ENCODE results near the gene SYCP2L. TPM values are rescaled to one million over a fixed set of nuclear protein-coding genes. Genes with fewer than 3 reads are reported as not detected.

SYCP2L gene
- total and polyA plus RNA-seq, 9 of the 15 experiments (the other 6 are each of a cell fraction or from before 2014, with no cell fraction given) = 12.4 to 46.9 (median 22.0) TPM

- Histone ChIP-seq H3K79me2 (ENCODE audit: control insufficient read depth, insufficient read depth, low read length) (no peaks in the 10 kb centered on the region), H3K36me3 (ENCODE audit: control insufficient read depth, insufficient read depth, low read length) (no peaks in the 10 kb centered on the region), H3K9ac (ENCODE audit: insufficient read depth in 1 of 2, low read depth in 2 of 2, low read length in 2 of 2) (no peak overlapping the region), H3K4me2 (ENCODE audit: insufficient read depth, low read length) (no peak overlapping the region), H3K9me1 (ENCODE audit: control insufficient read depth, insufficient read depth, low read length) (no peaks in the 10 kb centered on the region), H3K4me3 (no peak overlapping the region), H3K27me3 (ENCODE audit: control insufficient read depth in 2 of 2, insufficient read depth in 2 of 2, low read length in 2 of 2) (no peaks in the 10 kb centered on the region), H3K4me1 (replicated peaks in 1 of 2; ENCODE audit: control insufficient read depth in 2 of 2, insufficient read depth in 2 of 2, low read length in 2 of 2) (peaks cover 0 to 2% of the 10 kb centered on the region in 2 experiments; a peak in 3 of 5 replicates), H3K9me3 (replicated peaks; ENCODE audit: control insufficient read depth, insufficient read depth, low read depth, low read length) (no peaks in the 10 kb centered on the region), H2AFZ (ENCODE audit: low read depth, low read length) (no peak overlapping the region), H4K20me1 (replicated peaks; ENCODE audit: control insufficient read depth, insufficient read depth, low read length) (no peaks in the 10 kb centered on the region), H3K27ac (ENCODE audit: extremely low read depth, low read depth, low read length) (no peak overlapping the region)
- no peak for TF ChIP-seq FOXA3 (CRISPR knock-in tag; conservative IDR thresholded peaks at IDR 0.05 in 1 of 2, IDR thresholded peaks at IDR 0.05 in 1 of 2)
- TF ChIP-seq, protein P1, sequence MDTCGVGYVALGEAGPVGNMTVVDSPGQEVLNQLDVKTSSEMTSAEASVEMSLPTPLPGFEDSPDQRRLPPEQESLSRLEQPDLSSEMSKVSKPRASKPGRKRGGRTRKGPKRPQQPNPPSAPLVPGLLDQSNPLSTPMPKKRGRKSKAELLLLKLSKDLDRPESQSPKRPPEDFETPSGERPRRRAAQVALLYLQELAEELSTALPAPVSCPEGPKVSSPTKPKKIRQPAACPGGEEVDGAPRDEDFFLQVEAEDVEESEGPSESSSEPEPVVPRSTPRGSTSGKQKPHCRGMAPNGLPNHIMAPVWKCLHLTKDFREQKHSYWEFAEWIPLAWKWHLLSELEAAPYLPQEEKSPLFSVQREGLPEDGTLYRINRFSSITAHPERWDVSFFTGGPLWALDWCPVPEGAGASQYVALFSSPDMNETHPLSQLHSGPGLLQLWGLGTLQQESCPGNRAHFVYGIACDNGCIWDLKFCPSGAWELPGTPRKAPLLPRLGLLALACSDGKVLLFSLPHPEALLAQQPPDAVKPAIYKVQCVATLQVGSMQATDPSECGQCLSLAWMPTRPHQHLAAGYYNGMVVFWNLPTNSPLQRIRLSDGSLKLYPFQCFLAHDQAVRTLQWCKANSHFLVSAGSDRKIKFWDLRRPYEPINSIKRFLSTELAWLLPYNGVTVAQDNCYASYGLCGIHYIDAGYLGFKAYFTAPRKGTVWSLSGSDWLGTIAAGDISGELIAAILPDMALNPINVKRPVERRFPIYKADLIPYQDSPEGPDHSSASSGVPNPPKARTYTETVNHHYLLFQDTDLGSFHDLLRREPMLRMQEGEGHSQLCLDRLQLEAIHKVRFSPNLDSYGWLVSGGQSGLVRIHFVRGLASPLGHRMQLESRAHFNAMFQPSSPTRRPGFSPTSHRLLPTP (IDR thresholded peaks at IDR 0.05; ENCODE audit: borderline replicate concordance, extremely low read depth, insufficient read length) = no peak
- peak; percentile 39; the same call in 1 of the 2 replicates for TF ChIP-seq SUPT5H (IDR thresholded peaks at IDR 0.05)
- no peak for TF ChIP-seq SLC30A9 (CRISPR knock-in tag; IDR thresholded peaks at IDR 0.05)
- no peak for TF ChIP-seq NCOA6 (IDR thresholded peaks at IDR 0.05)
- TF ChIP-seq ZNF507 (tag; conservative IDR thresholded peaks at IDR 0.05) = no peak
- intact Hi-C loops (cut with micrococcal nuclease) (no loop called here), in situ Hi-C loops (cut with MboI) (no loop called here)
- ChIA-PET CTCF (ENCODE audit: low intra/inter-chr PET ratio) (no interaction called here), POLR2A (interaction anchor here (0.7 to 1.9 kb wide), 4 partner anchors 9 to 20 kb away, joined by 4 to 9 read pairs (median 6); no protein-coding TSS in a partner anchor)
- no peak for DNase-seq (ENCODE audit: extremely low read depth in 1 of 4, low spot score in 3 of 4)
- no peak for FAIRE-seq
- BruUV-seq (replicated peaks) = no TSS peak
- 37% methylated on average over 2 of the region's 2 CpGs for WGBS (ENCODE audit: insufficient coverage, low coverage, missing lambda C conversion rate)
- ATAC-seq = peak; percentile 38
Observed at GRCh38 chr6:10991115-10991514, 104.3 kb downstream of the SYCP2L start.
